Mammary epithelial cell (primary cell): ENCODE results near the gene ROBO1.

Source experiments
- CTCF ChIP-seq, 2 donors: IDR thresholded peaks in 1 of 2; conservative IDR thresholded peaks in 1 of 2; 2 replicates each; pipeline ENCODE4 v1.5.1; 2011 to 2012; ENCODE audit warnings: inconsistent platforms in 2 of 2, low read length in 2 of 2, mild to moderate bottlenecking in 2 of 2, control low read depth in 1 of 2, low read depth in 1 of 2; ENCODE audit not compliant: insufficient read depth in 1 of 2; ENCODE audit errors: extremely low read depth in 1 of 2
- EZH2 ChIP-seq: IDR thresholded peaks from 2 replicates; pipeline ENCODE4 v1.6.1; 2012; ENCODE audit warnings: low read length, inconsistent platforms, borderline replicate concordance

- TF ChIP-seq EZH2, result no peak
- no peak for TF ChIP-seq CTCF (conservative IDR thresholded peaks at IDR 0.05 in 1 of 2, IDR thresholded peaks at IDR 0.05 in 1 of 2; ENCODE audit: extremely low read depth in 1 of 2, insufficient read depth in 1 of 2, low read depth in 1 of 2, low read length in 2 of 2)
Measured at GRCh38 chr3:79028916-79029315, 738.9 kb downstream of the ROBO1 start.
